D721Med (cell line): ENCODE measurements around the gene OR1I1.

Experiments
- DNase-seq: peaks from one replicate; pipeline ENCODE4 v3.0.0; 2011; ENCODE audit warnings: low spot score; ENCODE audit not compliant: insufficient read length
- FAIRE-seq: peaks from 2 replicates; lab custom pipeline; 2011; peaks lifted over from hg19 to GRCh38; lab: Jason Lieb, UNC
- TF ChIP-seq, protein P1 (sequence below): IDR thresholded peaks from 2 replicates; pipeline ENCODE4 v1.5.1; 2012; ENCODE audit warnings: mild to moderate bottlenecking, control low read depth; ENCODE audit not compliant: insufficient read depth; ENCODE audit errors: missing control alignments

OR1I1 gene

DNA sequence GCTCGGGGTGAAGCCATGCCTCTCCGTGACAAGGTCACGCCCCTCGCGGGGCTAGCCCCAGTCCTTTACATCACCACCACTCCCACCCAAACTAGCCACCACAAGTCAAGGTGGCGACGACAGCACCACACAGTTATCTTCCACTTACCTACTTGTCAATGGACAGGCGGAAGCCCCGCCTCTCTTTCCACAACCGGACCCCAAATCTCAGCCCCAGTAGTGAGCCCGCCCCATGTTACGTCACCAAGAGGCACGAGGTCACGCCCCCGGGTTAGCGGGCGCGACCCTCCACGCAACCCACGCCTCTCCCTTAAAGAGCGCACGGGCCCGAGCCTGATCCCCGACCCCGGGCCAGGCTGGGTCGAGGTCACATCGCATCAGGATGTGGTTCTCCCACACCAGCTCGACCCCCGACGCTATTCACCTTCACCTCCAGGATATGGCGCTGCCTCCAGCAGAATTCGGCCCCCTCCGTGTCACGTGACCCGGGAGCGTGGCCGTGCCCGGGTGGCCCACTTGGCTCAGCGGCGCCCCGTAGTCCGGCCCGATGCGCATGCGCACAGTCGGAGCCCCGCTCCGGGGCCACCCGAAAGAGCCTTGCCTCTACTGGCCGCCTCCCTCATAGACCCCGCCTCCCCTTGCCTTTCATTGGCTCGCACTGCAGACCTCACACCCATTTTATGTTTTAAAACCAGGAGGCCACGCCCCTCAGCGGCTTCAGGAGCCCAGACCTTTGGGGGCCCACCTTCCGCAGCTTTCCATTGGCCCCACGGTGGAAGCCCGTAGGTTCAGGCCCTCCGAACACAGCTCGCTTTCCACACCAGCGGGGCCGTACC, 43.4 kb downstream of the OR1I1 start:
- no peak for FAIRE-seq
- peak; percentile 93 for DNase-seq

DNA sequence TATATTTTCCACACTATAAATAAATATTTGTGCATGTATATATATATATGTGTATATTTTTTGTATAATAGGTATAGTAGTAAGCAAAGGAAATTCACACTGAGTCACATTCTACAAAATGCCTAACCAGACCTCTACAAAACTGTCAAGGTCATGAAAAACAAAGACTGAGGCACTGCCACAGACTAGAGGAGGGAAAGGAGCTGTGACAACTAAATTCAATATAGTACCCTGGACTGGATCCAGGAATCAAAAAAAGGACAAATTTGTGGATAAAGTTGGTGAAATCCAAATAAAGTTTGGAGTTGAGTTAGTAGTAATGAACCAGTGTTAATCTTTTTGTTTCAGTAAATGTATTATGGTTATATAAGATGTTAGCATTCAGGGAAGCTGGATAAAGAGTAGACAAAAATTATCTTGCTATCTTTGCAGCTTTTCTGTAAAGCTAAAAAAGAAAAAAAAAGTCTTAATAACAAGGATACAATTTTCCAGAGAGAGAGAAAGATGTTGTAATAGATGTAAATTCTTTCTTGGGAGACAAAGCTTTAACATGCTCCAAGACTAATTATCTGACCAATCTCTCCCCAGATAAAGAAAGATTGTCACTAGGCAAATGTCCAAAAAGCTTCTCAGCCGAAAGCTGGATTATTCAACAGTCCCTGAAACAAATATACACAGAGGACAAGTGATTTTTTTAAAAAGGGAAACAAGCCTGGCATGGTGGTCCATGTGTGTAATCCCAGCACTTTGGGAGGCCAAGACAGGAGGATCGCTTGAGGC, 44.3 kb downstream of the OR1I1 start:
- TF ChIP-seq, protein P1, sequence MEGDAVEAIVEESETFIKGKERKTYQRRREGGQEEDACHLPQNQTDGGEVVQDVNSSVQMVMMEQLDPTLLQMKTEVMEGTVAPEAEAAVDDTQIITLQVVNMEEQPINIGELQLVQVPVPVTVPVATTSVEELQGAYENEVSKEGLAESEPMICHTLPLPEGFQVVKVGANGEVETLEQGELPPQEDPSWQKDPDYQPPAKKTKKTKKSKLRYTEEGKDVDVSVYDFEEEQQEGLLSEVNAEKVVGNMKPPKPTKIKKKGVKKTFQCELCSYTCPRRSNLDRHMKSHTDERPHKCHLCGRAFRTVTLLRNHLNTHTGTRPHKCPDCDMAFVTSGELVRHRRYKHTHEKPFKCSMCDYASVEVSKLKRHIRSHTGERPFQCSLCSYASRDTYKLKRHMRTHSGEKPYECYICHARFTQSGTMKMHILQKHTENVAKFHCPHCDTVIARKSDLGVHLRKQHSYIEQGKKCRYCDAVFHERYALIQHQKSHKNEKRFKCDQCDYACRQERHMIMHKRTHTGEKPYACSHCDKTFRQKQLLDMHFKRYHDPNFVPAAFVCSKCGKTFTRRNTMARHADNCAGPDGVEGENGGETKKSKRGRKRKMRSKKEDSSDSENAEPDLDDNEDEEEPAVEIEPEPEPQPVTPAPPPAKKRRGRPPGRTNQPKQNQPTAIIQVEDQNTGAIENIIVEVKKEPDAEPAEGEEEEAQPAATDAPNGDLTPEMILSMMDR = no peak
- FAIRE-seq (no peak), DNase-seq (no peak)

More for the DNA sequence above, 43.4 kb downstream of the OR1I1 start:
- TF ChIP-seq, protein P1 = no peak

DNA sequence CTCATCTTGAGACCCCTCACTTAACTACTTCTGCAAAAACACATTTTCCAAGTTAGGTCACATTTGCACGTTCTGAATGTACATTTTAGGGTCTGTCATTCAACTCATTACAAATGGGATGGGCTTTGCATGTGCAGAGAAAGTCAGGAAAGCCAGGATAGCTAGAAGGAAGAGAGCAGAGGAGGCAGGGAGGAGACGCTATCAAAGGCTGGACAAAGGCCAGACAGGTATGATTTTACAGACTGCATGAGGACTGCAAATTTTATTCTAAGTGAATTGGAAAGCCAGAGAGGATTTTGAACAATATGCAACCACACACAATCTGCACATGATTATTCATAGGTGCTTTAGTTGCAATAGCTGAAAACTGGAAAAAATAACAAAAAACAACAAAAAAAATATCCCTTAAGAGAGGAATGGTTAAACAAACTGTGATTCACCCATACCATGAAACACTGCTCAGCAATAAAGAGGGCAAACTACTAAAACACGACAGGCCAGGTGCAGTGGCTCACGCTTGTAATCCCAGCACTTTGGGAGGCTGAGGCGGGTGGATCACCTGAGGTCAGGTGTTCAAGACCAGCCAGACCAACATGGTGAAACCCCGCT, 46.3 kb downstream of the OR1I1 start:
- TF ChIP-seq, protein P1 = no peak
- DNase-seq (no peak), FAIRE-seq (no peak)

DNA sequence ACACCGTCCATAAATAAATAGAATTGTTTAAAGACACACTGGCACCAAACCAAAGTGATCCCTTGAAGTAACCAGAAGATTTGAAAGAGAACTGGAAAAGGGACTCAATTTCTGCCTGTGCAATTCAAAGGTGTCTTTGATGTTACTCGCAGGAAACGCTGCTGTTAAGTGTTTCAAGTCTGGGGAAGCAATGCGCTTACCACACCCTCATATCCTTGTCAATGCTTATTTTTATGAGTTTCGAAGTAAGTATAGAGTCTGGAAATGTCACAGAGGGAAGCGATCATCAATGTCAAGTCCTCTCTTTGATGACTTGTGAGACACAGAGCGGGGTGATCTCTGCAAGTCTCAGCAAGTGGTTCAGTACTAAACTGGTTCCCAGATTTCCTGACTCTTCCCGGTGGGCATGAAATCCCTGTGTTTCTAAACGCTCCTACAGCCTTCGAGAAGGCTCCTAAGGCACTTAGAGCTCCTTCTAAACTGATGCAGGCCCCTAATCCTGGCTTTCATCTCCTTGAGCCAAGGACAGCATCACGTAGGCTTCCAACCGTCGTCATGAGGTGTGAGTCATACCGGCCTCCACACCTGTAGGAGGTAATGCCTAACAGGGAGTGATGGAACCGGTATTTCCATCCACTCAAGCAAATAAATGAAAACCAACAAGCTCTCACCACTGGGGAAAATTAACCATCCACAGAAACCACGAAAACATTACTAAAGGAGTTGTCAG, 48.0 kb downstream of the OR1I1 start:
- DNase-seq (no peak), FAIRE-seq (no peak)
- TF ChIP-seq, protein P1 = no peak

DNA sequence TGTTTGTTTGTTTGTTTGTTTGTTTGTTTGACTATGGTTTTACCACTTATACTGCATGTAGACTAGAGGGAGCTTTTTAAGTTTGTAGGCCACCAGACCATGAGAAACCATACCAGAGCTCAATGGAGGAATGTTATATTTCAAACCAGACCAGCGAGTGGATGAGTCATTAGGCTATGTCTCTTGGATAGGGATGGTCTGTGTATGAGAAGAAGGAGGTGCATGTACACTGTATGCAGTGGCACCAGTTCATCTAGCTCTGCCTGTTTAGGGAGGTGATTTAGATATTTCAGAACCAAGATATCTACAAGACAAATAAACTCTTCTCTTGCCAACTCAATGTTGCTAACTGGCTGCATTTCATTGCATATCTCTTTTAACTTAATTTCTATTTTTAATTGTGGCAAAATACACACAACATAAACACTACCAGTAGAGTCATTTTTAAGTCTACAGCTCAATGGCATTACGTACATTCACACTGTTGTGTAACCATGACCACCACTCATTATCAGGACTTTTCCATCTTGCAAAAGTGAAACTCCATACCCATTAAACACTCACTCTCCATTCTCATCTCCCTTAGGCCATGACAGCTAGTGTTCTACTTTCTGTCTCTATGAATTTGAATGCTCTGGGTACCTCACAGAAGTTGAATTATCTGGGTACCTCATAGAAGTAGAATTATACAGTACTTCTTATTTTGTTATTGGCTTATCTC, 54.4 kb downstream of the OR1I1 start:
- TF ChIP-seq, protein P1 = no peak
- FAIRE-seq = no peak
- DNase-seq = no peak

DNA sequence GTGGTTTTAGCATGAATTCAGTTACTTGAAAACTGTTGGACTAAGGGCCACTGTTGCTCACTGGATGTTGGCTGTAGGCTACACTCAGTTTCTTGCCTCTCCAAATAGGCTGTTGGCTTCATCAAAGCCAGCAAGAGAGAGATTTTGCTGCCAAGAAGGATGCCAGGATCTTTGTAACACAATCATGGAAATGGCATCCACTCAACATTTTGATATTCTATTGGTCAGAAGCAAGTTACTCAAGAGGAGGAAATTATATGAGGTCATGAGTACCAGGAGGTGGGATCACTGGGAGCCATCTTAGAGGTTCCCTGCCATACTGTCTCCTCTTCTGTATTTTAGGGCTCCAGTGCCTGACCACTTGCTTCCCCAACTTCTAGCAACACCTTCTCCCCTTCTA, 55.8 kb downstream of the OR1I1 start:
- FAIRE-seq (no peak), DNase-seq (no peak)

More for the DNA sequence above, 55.8 kb downstream of the OR1I1 start:
- TF ChIP-seq, protein P1 = no peak
